Loucy (cell line): Measurements from ENCODE around the gene UBQLN1.
"Not testable (repeated sequence)": the region's sequence is repeated elsewhere in the genome, so short reads cannot be mapped to it uniquely, and the experiment has no call there.

Source experiments
- CTCF ChIP-seq: fragments of 200-600 bp; sonication (generic); conservative IDR thresholded peaks from 2 replicates; pipeline ENCODE4 v1.5.1; 2014; ENCODE audit warnings: mild to moderate bottlenecking, antibody characterized with exemption, low read length
- EZH2phosphoT487 ChIP-seq: fragments of 200-600 bp; IDR thresholded peaks from 2 replicates; pipeline ENCODE4 v1.6.1; 2018; ENCODE audit warnings: antibody characterized with exemption, mild to moderate bottlenecking, moderate library complexity, borderline replicate concordance

GRCh38 chr9:83728591-83729368 is 21.0 kb upstream of the UBQLN1 start:
- TF ChIP-seq CTCF, EZH2phosphoT487: not testable (repeated sequence)
